Activated T-cell treated with anti-CD3 and anti-CD28 coated beads, Interleukin-2, amount 50 U/mL, for 24 hours (primary cell): ENCODE measurements around the gene USP34.
"Not testable (repeated sequence)": the region's sequence is repeated elsewhere in the genome, so short reads cannot be mapped to it uniquely, and the experiment has no call there.

ENCODE experiments used
- DNase-seq: peaks from one replicate; pipeline ENCODE4 v3.0.0-alpha.2; 2020
- H3K27ac Mint-ChIP-seq: 2 replicates; pipeline ENCODE4 v1.8.0; 2020; ENCODE audit warnings: mild to moderate bottlenecking, mixed read lengths
- H3K27me3 Mint-ChIP-seq: 2 replicates; pipeline ENCODE4 v1.8.0; 2020; ENCODE audit warnings: mixed read lengths
- H3K36me3 Mint-ChIP-seq: 2 replicates; pipeline ENCODE4 v1.8.0; 2020; ENCODE audit warnings: low read depth, mixed read lengths
- H3K4me1 Mint-ChIP-seq: 2 replicates; pipeline ENCODE4 v1.8.0; 2020; ENCODE audit warnings: low read depth, mixed read lengths
- H3K4me3 Mint-ChIP-seq: 2 replicates; pipeline ENCODE4 v1.8.0; 2020; ENCODE audit warnings: mild to moderate bottlenecking, moderate library complexity, mixed read lengths
- H3K9me3 Mint-ChIP-seq: 2 replicates; pipeline ENCODE4 v1.8.0; 2020; ENCODE audit warnings: mixed read lengths

The USP34 gene

DNA sequence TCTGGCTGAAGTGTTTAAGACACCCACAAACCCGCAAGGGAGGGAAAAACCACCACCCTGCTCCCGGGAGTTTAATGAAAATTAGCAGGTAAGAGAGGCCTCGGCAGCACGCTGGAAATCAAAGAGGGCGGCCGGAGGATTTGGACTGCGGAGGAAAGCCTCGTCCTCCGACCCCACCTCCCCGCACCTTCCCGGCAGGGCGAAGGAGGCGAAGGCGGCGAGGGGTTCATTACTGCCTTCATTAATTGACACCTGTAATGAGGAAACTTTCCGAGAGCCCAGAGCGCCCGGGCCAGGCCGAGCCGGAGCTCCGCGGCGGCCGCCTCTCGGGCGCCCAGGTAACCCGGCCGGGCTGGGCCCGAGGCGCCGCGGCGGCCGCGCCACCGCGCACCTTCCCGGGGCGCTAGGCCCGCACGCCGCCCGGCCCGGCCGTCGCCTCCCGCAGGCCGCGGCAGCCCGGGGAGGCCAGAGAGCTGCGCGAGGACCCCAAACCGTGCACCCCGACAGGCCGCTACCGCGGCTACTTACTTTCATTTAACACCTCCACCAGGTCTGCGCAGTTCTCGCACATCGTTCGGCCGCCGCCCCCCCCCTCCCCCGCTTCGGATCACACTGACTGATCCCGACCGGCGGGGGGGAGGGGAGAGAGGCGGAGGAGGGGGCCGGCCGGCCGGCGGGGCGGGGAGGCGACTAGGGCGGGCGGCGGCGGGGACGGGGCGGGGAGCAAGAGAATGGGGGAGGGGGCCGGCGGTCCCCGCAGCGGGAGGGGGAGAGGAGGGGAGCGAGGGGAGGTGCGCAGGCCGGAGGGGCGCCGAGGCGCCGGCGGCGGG lies 550 bp downstream of the USP34 start:
- Mint-ChIP-seq H3K4me3 (peak overlapping the region; percentile 92), H3K4me1 (peaks cover 41% of the 10 kb centered on the region), H3K27ac (peak overlapping the region; percentile 95), H3K27me3 (no peaks in the 10 kb centered on the region), H3K36me3 (peaks cover 53% of the 10 kb centered on the region), H3K9me3 (no peaks in the 10 kb centered on the region)
- DNase-seq, result peak; percentile 86

DNA sequence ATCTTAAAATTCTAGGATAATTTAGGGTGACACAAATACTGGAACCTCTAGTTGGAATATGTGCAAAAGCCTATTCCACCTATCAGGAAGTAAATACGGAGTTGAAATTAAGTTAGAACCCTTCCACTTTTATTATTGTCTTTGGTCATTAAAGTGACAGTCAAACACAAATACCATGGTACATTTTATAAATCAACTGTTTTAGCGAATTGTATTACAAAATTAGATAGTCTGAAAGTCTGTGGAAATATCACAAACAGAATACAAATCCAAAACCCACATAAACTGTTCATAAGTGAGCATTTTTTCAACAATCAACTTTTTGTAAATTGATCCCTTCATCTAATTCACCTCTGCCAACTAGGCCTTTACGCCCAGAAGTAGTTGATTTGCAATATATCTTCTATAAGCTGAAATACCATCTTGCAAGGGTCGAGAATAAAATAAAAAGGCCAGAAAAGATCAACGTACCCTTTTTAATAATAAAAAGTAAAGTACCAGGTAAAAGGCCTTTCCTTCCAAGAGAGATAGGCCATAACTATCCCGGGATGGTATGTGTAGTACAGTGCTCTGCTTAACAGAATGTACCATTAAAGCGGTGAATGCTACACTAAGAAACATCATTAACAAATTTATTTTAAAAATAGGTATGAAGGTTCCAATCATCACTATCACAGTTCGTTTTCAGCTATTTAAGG lies 1.3 kb downstream of the USP34 start:
- Mint-ChIP-seq H3K4me1 (peaks cover 48% of the 10 kb centered on the region), H3K9me3 (no peaks in the 10 kb centered on the region), H3K4me3 (peak overlapping the region; percentile 92), H3K36me3 (peaks cover 56% of the 10 kb centered on the region), H3K27me3 (no peaks in the 10 kb centered on the region), H3K27ac (peak overlapping the region; percentile 95)
- no peak for DNase-seq

DNA sequence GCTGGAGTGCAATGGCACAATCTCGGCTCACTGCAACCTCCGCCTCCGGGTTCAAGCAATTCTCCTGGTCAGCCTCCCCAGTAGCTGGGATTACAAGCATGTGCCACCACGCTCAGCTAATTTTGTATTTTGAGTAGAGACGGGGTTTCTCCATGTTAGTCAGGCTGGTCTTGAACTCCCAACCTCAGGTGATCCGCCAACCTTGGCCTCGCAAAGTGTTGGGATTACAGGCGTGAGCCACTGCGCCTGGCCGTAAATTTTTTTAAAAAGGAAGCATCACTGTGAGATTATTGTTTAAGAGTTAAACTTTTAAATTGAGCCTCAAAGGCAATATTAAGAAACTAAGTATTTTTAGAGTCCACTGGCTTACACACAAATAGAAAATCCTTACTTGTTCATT lies 2.7 kb downstream of the USP34 start:
- Mint-ChIP-seq H3K36me3 (peaks cover 61% of the 10 kb centered on the region), H3K4me3 (peak overlapping the region; percentile 92), H3K4me1 (peaks cover 60% of the 10 kb centered on the region), H3K27ac (peak overlapping the region; percentile 95)
- DNase-seq, H3K27me3 Mint-ChIP-seq, H3K9me3 Mint-ChIP-seq: not testable (repeated sequence)

DNA sequence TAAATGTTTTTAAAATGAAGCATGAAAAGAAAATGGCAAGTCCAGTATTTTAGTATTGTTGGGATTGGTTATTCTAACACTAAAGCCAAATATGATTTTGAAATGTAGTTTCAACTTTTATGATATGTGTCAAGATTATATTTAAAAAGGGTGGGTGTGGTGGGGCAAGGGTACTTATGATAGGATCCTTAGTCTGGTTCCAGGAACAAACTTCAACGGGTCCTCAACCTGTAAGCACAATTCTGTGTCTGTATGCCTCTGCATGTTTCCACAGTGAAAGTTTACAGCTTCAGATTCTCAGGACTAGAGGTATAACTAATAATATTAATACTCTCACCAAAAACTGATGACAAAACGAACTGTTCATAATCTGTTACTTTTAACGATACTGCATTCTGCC lies 5.8 kb downstream of the USP34 start:
- peak overlapping the region; percentile 18 for H3K27ac Mint-ChIP-seq
- no peak overlapping the region for H3K4me3 Mint-ChIP-seq
- peaks cover 70% of the 10 kb centered on the region for H3K4me1 Mint-ChIP-seq
- H3K36me3 Mint-ChIP-seq, result peaks cover 54% of the 10 kb centered on the region
- H3K9me3 Mint-ChIP-seq, result no peaks in the 10 kb centered on the region
- no peaks in the 10 kb centered on the region for H3K27me3 Mint-ChIP-seq
- DNase-seq, result no peak

DNA sequence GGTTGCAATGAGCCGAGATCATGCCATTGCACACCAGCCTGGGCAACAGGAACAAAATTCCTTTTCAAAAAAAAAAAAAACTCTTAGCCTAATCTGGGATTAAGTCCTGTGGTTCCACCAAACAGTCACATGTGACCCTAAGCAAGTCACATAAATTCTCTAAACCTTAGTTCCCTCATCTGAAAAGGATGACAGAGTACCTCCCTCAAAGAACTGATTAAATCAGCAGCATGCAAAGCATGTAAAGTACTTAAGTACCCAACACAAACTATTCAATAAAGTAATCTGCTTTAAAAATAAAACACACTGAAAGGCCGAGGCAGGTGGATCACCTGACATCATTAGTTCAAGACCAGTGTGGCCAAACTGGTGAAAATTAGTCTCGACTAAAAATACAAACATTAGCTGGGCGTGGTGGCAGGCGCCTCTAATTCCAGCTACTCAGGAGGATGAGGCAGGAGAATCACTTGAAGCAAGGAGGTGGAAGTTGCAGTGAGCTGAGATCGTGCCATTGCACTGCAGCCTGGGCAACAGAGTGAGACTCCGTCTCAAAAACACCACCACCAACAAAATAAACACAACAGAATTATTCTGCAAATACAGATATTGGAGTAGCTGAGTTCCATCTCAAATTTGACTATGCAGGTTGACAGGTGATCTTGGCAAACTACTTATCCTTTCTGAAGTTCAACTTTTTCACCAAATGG lies 7.0 kb downstream of the USP34 start:
- H3K4me1 Mint-ChIP-seq, result peaks cover 69% of the 10 kb centered on the region
- no peaks in the 10 kb centered on the region for H3K27me3 Mint-ChIP-seq

DNA sequence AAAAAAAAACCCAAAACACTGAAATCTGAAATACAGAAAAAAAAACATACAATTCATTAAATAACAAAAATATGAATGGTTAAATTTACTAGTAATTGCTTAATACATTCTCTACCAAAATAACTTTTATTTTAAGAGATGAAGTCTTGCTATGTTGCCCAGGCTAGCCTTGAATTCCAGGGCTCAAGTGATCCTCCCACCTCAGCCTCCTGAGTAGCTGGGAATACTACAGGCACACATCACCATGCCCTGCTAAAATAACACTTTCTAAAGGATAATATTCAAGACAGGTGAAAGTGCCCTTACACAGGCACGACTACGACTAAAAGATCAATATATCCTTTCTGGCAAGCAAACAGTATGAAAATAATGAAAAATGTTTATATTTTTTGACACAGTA lies 9.5 kb downstream of the USP34 start:
- no peak overlapping the region for H3K27ac Mint-ChIP-seq
- no peaks in the 10 kb centered on the region for H3K9me3 Mint-ChIP-seq
- H3K4me1 Mint-ChIP-seq, result peaks cover 73% of the 10 kb centered on the region
- DNase-seq, result no peak
- peaks cover 42% of the 10 kb centered on the region for H3K36me3 Mint-ChIP-seq
- no peak overlapping the region for H3K4me3 Mint-ChIP-seq
- H3K27me3 Mint-ChIP-seq, result no peaks in the 10 kb centered on the region

More for the DNA sequence above, 7.0 kb downstream of the USP34 start:
- H3K27ac Mint-ChIP-seq, result peak overlapping the region; percentile 47
- peaks cover 47% of the 10 kb centered on the region for H3K36me3 Mint-ChIP-seq
- no peaks in the 10 kb centered on the region for H3K9me3 Mint-ChIP-seq
- H3K4me3 Mint-ChIP-seq, result no peak overlapping the region
- DNase-seq, result no peak

DNA sequence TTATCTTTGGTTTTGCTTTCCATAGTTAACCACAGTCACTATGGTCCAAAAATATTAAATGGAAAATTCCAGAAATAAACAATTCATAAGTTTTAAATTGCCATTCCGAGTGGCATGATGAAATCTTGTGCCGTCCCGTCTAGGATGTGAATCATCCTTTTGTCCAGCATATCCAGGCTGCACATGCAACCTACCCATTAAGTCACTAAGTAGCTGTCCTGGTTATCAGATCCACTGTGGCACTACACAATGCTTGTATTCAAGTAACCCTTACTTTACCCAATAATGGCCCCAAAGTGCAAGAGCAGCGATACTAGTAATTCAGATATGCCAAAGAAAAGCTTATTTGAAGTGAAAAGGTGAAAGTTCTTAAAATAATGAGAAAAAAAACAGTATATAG lies 10.7 kb downstream of the USP34 start:
- no peak for DNase-seq
- H3K4me1 Mint-ChIP-seq, result peaks cover 77% of the 10 kb centered on the region
- H3K9me3 Mint-ChIP-seq, result no peaks in the 10 kb centered on the region
- no peaks in the 10 kb centered on the region for H3K27me3 Mint-ChIP-seq
- H3K27ac Mint-ChIP-seq, result no peak overlapping the region
- no peak overlapping the region for H3K4me3 Mint-ChIP-seq
- H3K36me3 Mint-ChIP-seq, result peaks cover 48% of the 10 kb centered on the region

DNA sequence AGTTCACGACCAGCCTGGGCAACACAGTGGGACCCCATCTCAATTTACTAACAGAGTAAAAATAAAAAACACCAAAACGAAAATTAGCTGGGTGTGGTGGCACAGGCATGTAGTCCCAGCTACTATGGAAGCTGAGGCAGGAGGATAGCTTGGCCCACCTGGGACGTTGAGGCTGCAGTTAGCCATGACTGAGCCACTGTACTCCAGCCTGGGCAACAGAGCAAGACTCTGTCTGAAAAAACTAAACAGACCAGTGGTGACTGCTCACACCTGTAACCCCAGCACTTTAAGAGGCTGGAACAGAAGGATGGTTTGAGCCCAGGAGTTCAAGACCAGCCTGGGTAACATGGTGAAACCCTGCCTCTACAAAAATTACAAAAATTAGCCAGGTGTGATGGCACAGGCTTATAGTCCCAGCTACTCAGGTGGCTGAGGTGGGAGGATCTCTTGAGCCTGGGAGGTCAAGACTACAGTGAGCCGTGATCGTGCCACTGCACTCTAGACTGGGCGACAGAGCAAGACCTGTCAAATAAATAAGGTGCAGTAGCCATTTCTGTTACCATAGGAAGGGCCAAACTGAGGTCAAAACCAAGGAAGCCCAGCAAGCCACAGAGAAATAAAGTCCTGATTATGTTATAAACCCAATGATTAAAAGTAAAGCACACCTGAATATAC lies 14.0 kb downstream of the USP34 start:
- peaks cover 49% of the 10 kb centered on the region for H3K36me3 Mint-ChIP-seq
- H3K27ac Mint-ChIP-seq, result peak overlapping the region; percentile 18
- no peak overlapping the region for H3K4me3 Mint-ChIP-seq
- peaks cover 70% of the 10 kb centered on the region for H3K4me1 Mint-ChIP-seq
- H3K9me3 Mint-ChIP-seq, result no peaks in the 10 kb centered on the region
- H3K27me3 Mint-ChIP-seq, result no peaks in the 10 kb centered on the region
- DNase-seq, result no peak

DNA sequence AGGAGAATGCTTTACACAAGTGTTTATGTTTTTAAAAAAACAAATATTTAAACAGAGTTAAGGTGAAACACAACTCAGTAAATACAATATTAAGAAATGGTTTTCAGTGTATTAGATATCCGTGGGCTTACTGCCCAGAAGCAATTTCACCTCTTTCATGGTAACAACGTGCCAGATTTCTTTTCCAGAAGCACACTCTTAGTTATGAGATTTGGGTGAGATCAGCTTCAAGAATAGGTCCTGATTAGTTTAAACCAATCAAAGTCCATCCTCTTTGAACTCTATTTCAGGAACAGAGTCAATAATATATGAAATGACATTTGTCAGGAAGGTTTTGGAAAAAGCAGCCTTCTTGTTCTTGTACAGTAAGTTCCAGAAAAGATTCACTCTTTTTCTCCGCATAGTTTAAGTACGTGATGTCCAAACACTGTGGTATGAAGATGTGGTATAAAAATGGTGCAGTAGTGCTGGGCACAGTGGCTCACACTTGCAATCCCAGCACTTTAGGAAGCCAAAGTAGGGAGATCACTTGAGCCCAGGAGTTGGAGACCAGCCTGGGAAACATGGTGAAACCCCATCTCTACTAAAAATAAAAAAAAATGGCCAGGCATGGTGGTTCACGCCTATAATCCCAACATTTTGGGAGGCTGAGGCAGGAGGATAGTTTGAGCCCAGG lies 14.7 kb downstream of the USP34 start:
- DNase-seq, result no peak
- H3K4me1 Mint-ChIP-seq, result peaks cover 67% of the 10 kb centered on the region
- no peak overlapping the region for H3K4me3 Mint-ChIP-seq
- no peaks in the 10 kb centered on the region for H3K9me3 Mint-ChIP-seq
- no peaks in the 10 kb centered on the region for H3K27me3 Mint-ChIP-seq
- H3K27ac Mint-ChIP-seq, result no peak overlapping the region
- peaks cover 51% of the 10 kb centered on the region for H3K36me3 Mint-ChIP-seq

DNA sequence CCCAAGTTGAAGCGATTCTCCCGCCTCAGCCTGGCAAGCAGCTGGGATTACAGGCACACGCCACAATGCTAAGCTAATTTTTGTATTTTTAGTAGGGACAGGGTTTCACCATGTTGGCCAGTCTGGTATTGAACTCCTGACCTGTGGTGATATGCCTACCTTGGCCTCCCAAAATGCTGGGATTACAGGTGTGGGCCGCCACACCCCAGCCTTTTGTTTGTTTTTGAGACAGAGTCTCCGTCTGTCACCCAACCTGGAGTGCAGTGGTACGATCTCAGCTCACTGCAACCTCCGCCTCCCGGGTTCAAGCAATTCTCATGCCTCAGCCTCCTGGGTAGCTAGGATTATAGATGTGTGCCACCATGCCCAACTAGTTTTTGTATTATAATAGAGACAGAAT lies 15.9 kb downstream of the USP34 start:
- not testable (repeated sequence) for H3K4me3 Mint-ChIP-seq, H3K27me3 Mint-ChIP-seq, H3K9me3 Mint-ChIP-seq, DNase-seq, H3K27ac Mint-ChIP-seq
- Mint-ChIP-seq H3K36me3 (peaks cover 48% of the 10 kb centered on the region), H3K4me1 (peaks cover 64% of the 10 kb centered on the region)

DNA sequence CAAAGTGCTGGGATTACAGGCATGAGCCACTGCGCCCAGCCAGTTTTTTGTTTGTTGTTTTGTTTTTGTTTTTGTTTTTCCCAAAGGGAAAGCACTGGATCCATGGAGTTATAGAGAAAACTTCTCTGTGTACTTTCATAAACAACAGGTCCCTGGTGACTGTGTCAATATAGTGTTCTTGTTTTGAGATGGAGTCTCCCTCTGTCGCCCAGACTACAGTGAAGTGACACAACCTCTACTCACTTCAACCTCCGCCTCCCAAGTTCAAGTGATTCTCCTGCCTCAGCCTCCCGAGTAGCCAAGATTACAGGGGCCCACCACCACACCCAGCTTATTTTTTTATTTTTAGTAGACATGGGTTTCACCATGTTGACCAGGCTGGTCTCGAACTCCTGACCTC lies 16.5 kb downstream of the USP34 start:
- Mint-ChIP-seq H3K36me3 (peaks cover 50% of the 10 kb centered on the region), H3K27ac (peak overlapping the region; percentile 69), H3K9me3 (no peaks in the 10 kb centered on the region), H3K4me3 (no peak overlapping the region), H3K27me3 (no peaks in the 10 kb centered on the region), H3K4me1 (peaks cover 66% of the 10 kb centered on the region)
- no peak for DNase-seq

DNA sequence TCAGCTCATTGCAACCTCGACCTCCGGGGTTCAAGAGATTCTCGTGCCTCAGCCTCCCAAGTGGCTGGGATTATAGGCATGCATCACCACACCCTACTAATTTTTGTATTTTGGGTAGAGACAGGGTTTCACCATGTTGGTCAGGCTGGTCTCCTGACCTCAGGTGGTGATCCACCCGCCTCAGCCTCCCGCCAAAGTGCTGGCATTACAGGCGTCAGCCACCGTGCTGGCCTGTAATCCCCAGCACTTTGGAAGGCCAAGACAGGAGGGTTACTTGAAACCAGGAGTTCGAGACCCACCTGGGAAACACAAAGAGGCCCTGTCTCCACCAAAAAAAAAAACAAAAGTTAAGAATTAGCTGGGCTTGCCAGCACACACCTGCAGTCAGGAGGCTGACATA lies 18.5 kb downstream of the USP34 start:
- Mint-ChIP-seq H3K36me3 (peaks cover 48% of the 10 kb centered on the region), H3K27ac (peak overlapping the region; percentile 26), H3K4me1 (peaks cover 61% of the 10 kb centered on the region), H3K4me3 (no peak overlapping the region), H3K9me3 (no peaks in the 10 kb centered on the region), H3K27me3 (no peaks in the 10 kb centered on the region)
- no peak for DNase-seq

DNA sequence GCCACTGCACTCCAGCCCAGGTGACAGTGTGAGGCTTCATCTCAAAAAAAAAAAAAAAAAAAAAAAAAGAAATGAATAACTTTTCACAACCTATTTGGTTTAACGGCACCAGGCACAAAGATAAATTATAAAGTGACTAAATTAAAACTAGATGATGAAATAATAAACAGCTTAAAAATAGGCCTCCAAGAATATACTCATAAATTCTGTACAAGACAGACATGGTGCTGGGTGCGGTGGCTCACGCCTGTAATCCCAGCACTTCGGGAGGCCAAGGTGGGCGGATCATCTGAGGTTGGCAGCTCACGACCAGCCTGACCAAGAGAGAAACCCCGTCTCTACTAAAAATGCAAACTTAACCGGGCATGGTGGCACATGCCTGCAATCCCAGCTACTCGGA lies 19.7 kb downstream of the USP34 start:
- no peak overlapping the region for H3K27ac Mint-ChIP-seq
- no peak for DNase-seq
- no peaks in the 10 kb centered on the region for H3K9me3 Mint-ChIP-seq
- H3K4me1 Mint-ChIP-seq, result peaks cover 57% of the 10 kb centered on the region
- no peak overlapping the region for H3K4me3 Mint-ChIP-seq
- H3K36me3 Mint-ChIP-seq, result peaks cover 47% of the 10 kb centered on the region
- H3K27me3 Mint-ChIP-seq, result no peaks in the 10 kb centered on the region

DNA sequence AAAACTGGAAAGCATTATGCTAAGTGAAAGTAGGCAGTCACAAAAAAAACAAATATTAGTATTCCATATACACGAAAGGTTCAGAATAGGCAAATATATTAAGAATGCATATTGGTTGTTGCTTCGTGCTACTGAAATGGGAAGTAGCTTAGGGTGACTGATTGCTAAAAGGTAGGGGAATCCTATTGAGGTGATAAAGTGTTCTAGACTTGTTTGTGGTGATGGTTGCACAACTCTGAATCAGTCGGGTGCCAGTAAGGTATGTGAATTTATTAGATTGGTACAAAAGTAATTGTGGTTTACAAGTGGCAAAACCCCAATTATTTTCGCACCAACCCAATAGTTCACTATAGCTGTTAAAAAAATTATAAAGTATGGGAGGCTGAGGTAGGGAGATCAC lies 20.7 kb downstream of the USP34 start:
- H3K4me3 Mint-ChIP-seq, result no peak overlapping the region
- H3K9me3 Mint-ChIP-seq, result no peaks in the 10 kb centered on the region
- peaks cover 50% of the 10 kb centered on the region for H3K4me1 Mint-ChIP-seq
- peaks cover 39% of the 10 kb centered on the region for H3K36me3 Mint-ChIP-seq
- no peaks in the 10 kb centered on the region for H3K27me3 Mint-ChIP-seq
- DNase-seq, result no peak
- H3K27ac Mint-ChIP-seq, result no peak overlapping the region
